Measurements from ENCODE around the gene PARP9.

Gene PARP9

DNA sequence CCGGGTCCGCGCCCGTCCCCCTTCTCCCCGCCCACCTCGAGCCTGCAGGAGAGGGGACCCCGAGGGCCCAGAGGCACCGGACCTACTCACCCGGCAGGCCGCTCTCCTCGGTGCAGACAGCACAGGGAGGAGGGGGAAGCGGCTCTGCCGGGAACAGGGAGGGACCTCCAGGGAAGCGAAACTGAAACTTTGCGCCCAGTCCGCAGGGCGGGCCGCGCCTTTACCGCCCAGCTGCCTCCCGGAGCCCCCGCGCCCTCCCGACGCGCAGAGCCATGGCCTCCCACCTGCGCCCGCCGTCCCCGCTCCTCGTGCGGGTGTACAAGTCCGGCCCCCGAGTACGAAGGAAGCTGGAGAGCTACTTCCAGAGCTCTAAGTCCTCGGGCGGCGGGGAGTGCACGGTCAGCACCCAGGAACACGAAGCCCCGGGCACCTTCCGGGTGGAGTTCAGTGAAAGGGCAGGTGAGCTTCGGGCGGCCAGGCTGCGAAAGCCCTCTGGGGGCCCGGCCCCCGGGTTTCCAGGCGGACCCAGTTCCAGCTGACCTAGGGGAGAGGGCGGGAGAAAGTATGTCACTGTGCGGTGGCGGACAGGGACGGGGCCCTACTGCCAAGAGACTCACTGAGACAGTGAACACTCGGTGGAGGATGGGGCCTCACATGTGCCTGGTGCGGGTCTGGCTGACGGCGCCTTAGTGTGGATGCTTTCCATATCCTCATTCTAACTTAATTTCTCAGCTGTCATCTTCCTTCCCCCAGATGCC, at the start of gene PARP9, which contains the start of gene DTX3L:
TSS of gene PARP9 (minus strand) at position 146 of the 758 bp plus-strand sequence. CDS start 4,680 bp downstream, outside the sequence.
TSS of gene DTX3L (plus strand) at position 184 of the 758 bp plus-strand sequence. CDS start at position 273, 89 bp downstream.
- DNase-seq (ENCODE audit: low read depth) = peak; percentile 53

DNA sequence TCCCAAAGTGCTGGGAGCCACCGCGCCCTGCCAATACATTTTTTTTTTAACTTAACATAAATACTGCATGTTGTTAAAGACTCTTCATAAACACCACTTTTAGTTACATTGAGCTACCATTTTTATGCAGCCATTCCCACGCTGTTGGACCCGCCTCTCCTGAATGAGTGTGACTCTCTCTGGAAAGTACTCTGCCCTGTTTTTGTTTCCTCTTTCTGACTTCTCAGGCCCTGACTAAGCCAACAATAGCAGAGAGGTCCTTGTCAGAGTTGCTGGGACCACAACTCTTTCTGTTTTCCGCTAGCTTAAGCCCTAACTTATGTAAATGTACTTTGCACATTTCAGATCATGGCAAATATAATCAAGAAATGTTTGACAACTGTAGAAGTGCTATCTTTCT, 48.6 kb upstream of the PARP9 start:
- DNase-seq (ENCODE audit: low read depth) = no peak

DNA sequence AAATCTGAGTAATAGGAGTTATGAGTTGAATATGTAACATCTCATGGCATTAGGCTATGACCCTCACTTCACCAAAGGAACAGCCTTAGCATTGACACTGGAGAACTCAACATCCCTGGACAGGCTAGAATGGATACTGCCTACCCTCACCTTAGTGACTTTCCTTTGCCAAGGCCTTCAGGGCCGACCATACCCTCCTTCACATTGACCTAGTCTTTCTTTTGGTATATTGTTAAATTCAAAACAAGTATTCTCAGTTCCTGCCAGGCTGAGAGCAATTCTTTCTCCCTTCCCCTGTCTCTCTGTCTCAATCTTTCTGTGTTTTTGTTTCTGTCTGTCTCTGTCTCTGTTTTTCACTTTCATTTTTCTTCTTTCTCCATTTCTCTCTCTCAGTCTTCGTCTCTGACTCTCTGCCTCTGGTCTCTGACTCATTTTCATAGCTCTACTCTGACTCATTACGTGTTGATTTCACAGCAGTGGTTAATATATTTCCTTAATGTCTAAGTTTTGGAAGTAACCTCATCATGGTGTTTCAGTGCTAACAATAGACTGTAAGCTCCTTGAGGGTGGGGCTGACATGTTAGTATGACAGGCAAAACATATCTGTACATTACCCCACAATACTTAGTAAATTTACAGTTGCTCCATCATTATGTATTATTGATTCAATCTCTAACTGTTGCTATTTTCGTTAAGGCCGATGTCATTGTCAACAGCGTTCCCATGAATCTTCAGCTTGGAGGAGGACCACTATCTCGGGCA, 45.9 kb upstream of the PARP9 start:
- DNase-seq (ENCODE audit: low read depth) = peak; percentile 35

DNA sequence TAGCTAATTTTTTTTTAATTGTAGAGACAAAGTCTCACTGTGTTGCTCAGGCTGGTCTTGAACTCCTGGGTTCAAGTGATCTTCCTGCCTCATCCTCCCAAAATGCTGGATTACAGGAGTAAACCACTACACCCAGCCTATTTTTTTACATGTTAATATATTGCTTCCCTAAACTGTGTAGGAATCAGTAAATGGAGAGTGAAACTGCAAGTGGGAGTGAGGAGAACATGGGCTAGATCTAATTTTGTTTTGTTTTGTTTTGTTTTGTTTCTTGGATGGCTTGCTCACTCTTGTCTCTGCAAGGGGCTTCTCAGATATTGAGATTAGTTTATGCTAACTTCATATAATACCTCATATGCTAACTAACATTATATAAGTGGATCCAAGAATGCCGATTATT, 44.8 kb upstream of the PARP9 start:
- no peak for DNase-seq (ENCODE audit: low read depth)

DNA sequence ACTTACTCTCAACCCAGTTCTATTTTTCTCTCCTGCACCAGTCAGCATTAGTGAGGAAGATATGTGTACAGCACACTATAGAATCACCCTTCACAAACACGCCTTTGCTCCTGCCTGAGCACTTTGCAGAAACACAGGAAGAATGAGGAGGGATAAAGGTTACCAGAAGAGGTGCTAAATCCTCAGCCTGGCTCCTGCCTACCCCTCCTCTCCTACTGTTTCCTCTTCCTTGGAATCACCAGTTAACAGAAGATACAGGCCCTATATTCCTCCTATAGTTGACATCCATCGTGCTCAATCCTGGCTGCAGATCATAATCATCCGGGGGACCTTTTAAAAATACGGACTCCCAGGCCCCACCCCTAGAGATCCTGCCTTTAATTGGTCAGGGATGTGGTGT, 42.2 kb upstream of the PARP9 start:
- no peak for DNase-seq (ENCODE audit: low read depth)

DNA sequence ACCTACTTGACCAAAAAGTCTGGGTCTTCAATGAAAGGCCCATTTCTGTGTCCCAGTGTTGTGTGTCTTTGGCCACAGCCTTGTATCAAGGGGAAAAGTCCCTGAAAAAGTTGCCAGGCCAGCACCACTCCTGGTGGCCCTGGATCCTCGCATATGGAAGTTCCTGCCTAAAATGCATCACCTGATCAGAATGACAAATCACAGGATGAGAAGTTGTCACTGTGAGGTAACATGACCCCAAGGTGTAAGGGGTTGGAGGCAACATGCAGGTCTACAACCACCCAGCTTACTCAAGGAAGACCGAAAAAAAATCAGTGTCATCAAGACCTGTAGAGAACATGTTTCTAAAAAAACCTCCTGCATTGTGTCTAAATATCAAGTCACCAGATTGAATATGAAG, 39.0 kb upstream of the PARP9 start:
- no peak for DNase-seq (ENCODE audit: low read depth)

DNA sequence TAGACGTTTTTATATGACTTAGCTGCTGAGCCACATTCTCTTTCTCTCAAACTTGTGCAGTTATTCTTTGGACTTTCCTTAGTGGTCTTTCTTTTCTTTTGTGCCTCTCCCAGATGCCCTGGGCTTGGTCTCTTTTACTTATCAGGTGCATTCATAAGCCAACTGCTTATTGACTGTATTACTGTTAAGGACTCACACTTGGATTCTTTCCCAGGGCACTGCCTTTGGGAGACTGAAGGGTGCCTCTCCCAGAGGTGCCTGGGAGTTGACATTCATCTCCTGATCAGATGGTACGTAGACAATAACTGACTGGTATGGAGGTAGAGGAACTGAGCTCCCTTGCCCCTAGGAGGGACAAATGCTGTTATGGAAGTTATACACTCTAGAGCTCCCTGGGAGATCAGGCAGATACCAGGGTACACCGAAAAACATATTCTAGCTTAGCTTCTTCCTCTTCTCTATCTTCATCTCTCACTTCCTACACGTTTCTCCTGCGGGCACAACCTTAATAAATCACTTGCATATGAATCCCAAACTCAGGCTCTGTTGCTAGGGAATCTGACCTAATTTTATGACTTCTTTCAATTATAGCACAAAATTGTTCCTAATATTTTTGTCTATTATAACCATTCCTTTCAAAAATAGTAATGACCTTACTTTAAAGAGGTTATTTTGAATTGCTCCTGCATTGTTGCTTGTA, 38.1 kb upstream of the PARP9 start:
- DNase-seq (ENCODE audit: low read depth) = no peak

DNA sequence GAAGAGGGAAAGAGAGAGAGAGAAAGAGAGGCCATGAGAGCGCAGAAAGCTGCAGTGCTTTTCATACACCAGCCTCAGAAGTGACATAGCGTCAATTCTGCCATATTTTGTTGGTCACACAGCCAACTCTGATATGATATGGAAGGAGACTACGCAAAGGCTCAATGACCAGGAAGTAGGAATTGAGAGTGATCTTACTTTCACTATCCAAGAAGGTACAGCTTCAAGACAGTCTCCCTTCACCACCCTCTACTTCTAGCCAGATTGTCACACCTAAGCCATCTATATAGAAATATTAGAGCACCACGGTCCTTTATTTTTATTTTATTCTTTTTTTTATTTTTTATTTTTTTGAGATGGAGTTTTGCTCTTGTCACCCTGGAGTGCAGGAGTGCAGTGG, 34.5 kb upstream of the PARP9 start:
- no peak for DNase-seq (ENCODE audit: low read depth)

DNA sequence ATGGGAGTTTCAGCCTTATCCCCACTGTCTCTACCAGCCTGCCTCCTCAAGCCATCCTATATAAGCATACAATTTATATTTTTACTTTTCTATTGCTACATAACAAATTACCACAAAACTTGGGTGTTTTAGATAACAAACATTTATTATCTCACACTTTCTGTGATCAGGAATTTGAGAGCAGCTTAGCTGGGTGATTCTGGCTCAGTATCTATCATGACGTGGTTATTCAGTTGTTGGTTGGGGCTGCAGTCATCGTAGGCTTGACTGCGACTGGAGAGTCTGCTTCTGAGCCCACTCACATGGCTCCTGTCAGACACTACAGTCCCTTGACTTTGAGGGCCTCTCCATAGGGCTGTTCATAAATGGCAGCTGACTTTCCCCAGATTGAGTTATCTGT, 34.1 kb upstream of the PARP9 start:
- DNase-seq (ENCODE audit: low read depth) = no peak

DNA sequence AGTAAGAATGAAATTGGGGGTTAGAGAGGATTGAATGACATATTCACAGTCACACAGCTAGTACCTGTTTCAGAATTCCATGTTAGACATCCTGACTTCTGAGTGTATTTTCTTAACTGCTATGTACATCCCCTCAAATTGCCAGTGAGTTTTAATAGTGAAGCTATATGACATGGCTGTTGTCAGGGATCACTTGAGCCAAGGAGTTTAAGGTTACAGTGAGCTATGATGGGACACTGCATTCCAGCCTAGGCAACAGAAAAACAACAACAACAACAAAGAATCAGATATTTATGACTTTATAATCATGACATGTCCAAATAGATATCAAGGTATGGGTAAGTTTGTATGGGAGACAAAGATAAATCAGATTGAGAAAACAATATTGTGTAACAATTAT, 29.9 kb upstream of the PARP9 start:
- DNase-seq (ENCODE audit: low read depth) = no peak

DNA sequence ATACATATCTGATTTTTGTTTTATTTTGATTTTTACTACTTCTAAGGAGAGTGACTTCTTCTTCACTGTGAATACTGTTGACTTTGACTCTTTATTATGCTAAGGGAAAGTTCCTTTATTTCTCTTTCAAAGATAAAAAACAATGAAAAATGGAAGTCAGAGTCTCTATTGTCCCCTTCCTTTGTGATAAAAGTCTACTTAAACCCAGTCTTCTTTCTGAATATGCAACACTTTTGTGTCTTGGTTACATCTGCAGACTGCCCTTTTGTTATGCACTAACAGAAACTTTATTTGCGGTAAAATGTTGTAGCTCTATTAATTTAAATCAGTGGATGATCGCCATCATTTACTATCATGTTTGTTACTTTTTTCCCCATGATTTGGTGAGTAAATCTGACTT, 26.5 kb upstream of the PARP9 start:
- no peak for DNase-seq (ENCODE audit: low read depth)

DNA sequence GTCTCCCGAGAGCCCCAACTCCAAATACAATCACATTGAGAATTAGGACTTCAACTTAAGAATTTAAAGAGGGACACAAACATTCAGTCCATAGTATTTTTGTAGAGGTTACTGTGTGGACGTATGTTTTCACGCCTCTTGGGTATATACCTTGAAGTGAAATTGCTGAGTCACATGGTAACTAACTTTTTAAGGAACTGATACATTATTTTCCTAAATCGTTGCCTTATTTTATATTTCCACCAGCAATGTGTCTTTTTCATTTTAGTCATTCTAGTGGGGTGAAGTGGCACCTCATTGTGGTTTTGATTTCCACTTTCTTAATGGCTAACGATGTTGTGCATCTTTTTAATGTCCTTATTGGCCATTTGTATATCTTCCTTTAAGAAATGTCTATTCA, 25.2 kb upstream of the PARP9 start:
- no peak for DNase-seq (ENCODE audit: low read depth)

DNA sequence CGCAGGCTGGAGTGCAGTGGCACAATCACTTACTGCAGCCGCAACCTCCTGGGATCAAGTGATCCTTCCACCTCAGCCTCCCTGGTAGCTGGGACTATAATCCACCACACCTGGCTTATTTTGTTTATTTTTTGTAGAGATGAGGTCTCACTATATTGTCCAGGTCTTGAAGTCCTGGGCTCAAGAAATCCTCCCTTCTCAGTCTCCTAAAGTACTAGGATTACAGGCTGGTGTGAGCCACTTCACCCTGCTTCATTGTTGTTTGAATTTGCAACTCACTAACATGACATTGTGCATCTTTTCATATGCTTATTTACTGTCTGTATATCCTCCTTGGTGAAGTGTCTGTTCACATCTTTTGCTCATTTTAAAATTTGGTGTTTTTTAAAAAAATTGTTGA, 23.5 kb upstream of the PARP9 start:
- no peak for DNase-seq (ENCODE audit: low read depth)

DNA sequence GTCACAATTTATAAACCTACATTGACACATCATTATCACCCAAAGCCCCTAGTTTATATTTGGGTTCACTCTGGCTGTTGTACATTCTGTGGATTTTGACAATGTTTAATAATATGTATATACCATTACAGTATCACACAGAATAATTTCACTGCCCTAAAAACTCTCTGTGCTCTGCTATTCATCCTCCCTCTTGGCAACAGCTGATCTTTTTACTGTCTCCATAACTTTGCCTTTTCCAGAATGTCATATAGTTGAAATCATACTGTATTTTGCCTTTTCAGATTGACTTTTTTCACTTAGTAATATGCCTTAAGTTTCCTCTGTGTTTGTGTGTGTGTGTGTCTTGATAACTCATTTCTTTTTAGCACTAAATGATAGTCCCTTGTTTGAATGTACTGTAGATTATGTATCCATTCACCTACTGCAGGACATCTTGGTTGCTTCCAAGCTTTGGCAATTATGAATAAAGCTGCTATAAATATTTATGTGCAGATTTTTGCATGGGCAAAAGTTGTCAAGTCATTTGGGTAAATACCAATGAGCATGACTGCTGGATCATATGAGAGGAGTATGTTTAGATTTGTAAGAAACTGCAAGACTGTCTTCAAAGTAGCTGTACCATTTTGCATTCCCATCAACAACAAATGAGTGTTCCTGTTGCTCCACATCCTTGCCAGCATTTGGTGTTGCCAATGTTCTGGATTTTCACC, 22.8 kb upstream of the PARP9 start:
- no peak for DNase-seq (ENCODE audit: low read depth)

DNA sequence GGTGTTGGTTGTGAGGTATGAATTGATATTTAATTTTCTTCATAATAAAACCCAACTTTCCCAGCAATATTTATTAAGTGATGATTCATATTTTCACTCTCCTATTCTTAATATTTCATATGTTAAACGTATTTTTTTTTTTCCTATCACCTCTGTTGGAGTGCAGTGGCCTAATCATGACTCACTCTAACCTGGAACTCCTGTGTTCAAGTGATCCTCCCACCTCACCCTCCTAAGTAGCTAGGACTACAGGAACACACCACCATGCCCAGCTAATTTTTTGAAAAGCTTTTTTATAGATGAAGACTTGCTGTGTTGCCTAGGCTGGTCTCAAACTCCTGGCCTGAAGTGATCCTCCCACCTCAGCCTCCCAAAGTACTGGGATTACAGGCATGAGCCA, 22.0 kb upstream of the PARP9 start:
- no peak for DNase-seq (ENCODE audit: low read depth)

DNA sequence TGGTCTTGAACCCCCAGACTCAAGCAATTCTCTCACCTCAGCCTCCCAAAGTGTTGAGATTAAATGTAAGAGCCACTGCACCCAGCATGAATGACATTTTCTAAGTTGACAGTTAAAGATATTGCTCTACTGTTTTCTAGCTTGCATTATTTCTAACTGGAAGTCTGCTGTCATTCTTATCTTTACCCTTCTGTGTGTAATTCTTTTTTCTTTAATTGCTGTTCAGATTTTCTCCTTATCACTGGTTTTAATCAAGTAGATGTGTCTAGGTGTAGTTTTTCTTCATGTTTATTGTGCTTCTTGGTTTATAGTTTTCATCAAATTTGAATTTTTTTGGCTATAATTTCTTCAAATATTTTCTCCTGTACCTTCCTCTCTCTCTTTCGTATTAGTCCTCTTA, 18.3 kb upstream of the PARP9 start:
- no peak for DNase-seq (ENCODE audit: low read depth)

DNA sequence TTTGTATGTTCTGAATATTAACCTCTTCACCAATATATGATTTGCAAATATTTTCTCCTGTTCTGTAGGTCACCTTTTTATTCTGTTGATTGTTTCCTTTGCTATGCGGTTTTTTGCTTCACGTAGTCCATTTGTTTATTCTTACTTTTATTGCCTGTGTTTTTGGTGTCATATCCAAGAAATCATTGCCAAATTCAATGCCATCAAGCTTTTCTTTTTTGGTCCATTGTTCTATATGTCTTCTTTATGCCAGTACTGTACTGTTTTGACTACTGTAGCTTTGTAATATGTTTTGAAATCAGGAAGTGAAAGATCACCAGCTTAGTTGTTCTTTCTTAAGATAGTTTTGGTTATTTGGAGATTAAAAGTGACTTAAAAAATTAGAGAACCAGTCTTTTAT, 17.5 kb upstream of the PARP9 start:
- DNase-seq (ENCODE audit: low read depth) = no peak

DNA sequence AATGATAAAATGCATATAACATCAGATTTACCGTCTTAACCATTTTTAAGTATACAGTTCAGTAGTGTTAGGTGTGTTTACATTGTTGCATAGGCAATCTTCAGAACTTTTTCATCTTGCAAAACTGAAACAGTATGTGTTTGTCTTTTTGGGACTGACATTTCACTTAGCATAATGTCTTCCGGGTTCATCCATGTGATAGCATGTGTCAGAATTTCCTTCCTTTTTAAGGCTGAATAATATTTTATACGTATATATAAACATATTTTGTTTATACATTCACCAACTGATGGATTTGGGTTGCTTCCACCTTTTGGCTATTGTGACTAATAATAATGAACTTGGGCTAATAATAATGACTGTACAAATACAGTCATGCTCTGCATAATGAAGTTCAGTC, 16.4 kb upstream of the PARP9 start:
- no peak for DNase-seq (ENCODE audit: low read depth)

DNA sequence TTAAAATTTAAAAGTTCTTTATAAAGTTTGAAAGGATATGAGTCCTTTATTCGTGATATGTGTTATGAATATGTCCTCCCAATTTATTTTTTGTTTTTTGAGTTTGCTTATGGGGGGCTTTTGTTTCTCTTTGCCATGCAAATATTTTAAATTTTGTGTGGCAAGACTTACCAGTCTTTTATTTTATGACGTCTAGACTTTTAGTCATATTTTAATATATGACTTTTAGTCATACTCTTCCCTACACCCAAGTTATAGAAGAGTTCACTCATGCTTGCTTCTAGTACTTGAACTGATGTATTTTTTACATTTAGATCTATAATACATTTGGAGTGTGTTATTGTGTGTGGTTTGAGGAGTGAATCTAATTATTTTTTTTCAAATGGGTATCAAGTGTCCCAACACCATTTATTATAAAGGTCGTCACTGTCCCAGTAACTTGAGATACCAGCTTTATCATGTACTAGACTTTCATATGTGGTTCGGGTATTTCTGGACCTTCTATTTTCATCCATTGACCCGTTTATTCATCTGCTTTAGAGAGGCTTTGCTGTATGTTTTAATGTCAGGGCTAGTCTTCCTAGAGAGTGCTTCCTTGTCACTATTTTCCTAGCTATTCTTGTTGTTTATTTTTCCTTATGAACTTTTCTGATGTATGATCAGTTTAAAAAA, 14.1 kb upstream of the PARP9 start:
- DNase-seq (ENCODE audit: low read depth) = no peak

DNA sequence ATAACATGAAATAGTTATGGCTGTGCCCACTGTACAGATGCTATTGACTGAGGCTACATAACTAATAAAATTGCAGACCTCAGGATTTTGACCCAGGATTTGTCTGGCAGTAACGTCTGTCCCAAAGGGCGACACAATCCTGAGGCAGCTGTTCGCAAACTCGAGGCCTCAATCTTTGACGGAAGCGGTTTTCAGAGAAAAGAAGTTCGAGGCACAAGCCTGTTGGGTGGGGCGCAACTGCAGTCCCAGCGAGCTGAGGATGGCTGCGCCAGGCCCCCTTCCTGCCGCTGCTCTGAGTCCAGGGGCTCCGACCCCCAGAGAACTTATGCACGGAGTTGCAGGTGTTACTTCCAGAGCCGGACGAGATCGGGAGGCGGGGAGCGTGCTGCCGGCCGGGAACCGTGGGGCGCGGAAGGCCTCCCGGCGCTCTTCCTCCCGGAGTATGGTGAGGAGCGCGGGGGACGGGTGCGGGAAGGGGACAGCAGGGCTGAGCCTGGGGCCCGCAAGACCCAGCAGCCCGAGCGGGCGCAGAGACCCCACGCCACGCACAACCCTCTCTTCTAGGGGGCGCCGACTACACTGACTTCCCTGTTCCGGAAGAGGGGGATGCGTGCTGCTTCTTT, 13.4 kb upstream of the PARP9 start, which contains the start of gene PARP15:
TSS of gene PARP15 (plus strand) at position 242 of the 623 bp plus-strand sequence. CDS start at position 260, 18 bp downstream.
- DNase-seq (ENCODE audit: low read depth) = no peak

Data from GM04504 (cell line).